Caki2 (cell line): ENCODE results near the gene IQSEC1. TPM values are rescaled to one million over a fixed set of nuclear protein-coding genes. Genes with fewer than 3 reads are reported as not detected.

ENCODE experiments used
- DNase-seq: peaks from one replicate; pipeline ENCODE4 v3.0.0-alpha.2; 2015; ENCODE audit warnings: low read depth
- in situ Hi-C: cut with HindIII; loops from 2 replicates; pipeline ENCODE4 v1.10.0; 2016; ENCODE audit warnings: low sequenced_read_pairs, low pct_unique_long_range_greater_than_20kb, mixed read lengths
- total RNA-seq: library from RNA; depleted of rRNA; stranded (reverse); fragments of >200 nt; shearing (Covaris generic); gene quantifications from 2 replicates; pipeline ENCODE4 v1.2.3, GENCODE V29; 2014; ENCODE audit warnings: low replicate concordance

The IQSEC1 gene
- total RNA-seq, 1 experiment from 2014 or later: 3.2 TPM

GRCh38 chr3:13015286-13016082 is 57.7 kb downstream of the IQSEC1 start:
- DNase-seq: no peak
- in situ Hi-C loops: no loop called here

DNA sequence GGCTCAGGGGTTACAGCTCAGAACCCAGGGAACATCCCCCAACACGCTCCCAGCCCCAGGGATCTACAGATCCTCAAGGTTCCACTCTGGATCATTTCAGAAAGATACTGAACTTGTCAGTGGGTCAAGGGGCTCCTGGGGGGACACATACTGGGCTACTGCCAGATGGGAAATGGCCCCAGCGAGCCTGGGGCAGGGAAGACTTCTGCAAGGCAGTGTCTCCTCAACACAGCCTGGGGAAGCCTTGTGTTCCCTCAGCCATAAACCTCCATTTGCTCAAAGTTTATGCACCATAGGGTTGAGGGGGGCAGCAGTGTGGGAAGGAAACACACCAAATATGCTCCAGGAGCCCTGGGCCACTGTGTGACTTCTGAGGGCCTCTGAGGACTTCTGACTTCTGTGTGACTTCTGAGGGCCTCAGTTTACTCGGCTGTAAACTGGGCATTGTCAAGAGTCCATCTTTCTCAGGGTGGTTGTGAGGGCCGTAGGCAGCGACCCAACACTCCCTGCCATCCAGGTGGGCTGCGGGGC is 58.4 kb downstream of the IQSEC1 start:
- in situ Hi-C loops: no loop called here
- DNase-seq: no peak

DNA sequence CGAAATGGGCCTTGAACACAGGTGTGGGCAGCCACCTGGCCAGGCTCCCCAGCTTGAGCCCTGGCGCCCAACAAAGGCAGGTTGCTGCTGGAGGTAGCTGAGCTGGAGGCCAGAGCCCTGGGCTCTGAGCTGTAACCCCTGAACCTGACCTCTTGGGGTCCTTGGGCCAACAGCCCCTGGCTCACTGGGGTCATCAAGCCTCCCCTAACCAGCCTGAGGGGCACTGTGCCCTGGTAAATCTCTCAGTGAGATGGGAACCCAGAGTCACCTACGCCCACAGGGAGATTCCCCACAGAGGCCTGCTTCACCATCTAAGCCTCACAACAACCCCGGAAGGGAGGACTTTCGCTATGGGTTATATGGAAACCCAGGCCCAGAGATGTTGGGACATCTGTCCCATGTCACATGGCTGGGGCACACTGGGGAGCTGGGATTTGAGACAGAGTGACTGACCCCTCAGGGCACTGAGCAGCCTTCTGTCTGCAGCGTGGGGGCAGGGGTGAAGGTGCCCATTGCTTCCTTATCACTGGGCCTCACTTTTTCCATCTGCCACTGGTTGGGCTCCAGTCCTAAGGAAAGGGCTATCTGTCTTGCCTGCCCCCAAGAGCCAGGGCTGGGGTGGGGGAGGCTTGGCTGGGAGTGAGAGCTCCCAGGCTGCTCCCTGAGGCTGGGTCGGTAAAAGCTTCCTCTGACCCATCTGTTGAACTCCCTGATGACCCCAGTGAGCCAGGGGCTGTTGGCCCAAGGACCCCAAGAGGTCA is 59.1 kb downstream of the IQSEC1 start:
- in situ Hi-C loops: no loop called here
- no peak for DNase-seq

DNA sequence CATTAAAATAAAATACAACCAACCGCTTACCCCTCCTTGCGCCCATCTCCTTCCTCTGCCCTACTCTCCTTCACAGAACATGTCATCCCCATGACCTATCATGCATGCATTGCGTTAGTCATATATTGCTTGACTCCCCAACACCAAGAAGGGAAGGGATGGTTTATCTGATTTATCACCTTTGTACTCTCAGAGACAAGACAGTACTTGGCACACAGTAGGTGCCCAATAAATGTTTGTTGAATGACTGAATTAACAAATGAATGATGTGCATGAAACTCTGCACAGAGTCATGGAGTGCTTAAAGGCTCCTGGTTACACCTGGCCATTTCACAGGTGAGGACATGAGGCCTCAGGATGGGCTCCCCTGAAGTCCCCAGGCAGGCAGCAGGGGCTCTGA is 59.7 kb downstream of the IQSEC1 start:
- DNase-seq: no peak
- in situ Hi-C loops: no loop called here

GRCh38 chr3:13013151-13013561 is 60.1 kb downstream of the IQSEC1 start:
- in situ Hi-C loops: no loop called here
- no peak for DNase-seq

GRCh38 chr3:13012221-13012691 is 61.0 kb downstream of the IQSEC1 start:
- in situ Hi-C loops: no loop called here
- DNase-seq: no peak

- in situ Hi-C loops: no loop called here
- DNase-seq: no peak
Measured at GRCh38 chr3:13011573-13012220, 61.5 kb downstream of the IQSEC1 start.

DNA sequence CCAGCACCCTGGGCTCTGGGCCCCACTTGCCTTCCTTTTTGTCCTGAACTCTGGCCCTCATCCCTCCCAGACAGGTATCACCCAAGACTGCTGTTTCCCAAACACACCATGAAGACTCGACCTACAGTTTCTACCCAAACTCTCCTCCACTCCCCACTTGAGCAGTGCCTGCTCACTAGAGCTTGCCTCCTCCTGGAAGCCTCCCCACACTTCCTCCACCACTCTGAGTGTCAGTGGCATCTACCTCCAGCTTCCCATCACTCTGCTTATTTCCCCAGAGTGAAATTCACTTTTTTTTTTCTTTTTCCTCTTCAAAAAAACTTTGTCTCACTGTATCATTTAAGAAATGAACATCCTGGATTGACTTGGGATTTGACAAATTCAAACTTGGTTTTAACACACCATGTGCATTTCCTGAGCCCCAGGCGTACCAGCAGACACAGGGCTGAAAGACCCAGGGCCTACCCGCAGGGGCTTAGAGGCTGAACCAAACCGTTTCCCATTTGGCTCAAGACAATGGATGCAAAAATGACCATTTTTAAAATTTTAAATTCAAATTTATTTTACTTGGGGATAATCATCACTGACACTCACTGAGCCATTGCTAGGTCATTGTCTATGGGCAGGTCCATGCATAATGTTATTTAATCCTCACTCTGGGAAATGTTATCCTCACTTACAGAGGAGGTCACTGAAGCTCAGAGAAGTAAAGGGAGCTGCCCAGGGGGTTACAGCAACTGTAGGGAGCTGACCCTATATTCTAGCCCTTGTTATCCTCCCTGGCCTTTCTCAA is 62.3 kb downstream of the IQSEC1 start:
- no peak for DNase-seq
- in situ Hi-C loops: no loop called here

GRCh38 chr3:13009946-13010315 is 63.3 kb downstream of the IQSEC1 start:
- in situ Hi-C loops: no loop called here
- DNase-seq: no peak

DNA sequence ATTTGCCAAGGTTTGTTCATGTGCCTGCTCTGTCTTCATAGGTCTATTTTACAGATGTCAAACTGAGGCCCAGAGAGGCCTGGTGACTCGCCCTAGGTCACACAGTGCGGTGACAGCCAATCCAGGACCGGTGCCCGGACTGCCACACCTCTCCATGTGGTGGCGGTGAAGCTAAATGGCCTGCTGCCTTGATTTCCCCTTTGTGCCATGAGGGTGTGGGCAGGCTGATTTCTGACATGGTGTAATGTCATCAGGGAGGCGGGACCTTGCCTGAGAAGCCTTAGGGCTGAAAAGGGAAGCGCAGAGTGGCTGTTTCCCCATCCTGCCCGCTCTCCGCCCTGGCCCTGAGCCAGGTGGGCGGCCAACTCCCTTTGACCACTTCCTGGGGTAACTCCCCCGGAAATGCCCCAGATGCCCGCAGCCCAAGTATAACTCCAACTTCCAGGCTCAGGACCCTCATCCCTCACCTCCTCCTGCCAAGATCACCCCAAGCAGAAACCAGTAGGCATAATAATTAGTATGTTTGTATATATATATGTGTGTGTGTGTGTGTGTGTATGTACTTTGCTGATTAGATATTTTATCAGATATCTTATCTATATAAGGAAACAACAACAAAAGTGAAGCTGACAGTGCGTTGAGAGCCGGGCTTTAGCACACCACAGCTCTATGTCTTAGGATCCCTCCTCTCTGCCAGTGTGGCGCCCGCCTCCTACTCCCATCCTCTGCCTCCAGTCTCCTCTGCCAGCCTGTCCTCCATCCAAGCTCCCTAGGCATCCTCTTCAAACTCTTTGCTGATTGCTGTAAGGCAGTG is 63.9 kb downstream of the IQSEC1 start:
- DNase-seq: no peak
- in situ Hi-C loops: no loop called here

DNA sequence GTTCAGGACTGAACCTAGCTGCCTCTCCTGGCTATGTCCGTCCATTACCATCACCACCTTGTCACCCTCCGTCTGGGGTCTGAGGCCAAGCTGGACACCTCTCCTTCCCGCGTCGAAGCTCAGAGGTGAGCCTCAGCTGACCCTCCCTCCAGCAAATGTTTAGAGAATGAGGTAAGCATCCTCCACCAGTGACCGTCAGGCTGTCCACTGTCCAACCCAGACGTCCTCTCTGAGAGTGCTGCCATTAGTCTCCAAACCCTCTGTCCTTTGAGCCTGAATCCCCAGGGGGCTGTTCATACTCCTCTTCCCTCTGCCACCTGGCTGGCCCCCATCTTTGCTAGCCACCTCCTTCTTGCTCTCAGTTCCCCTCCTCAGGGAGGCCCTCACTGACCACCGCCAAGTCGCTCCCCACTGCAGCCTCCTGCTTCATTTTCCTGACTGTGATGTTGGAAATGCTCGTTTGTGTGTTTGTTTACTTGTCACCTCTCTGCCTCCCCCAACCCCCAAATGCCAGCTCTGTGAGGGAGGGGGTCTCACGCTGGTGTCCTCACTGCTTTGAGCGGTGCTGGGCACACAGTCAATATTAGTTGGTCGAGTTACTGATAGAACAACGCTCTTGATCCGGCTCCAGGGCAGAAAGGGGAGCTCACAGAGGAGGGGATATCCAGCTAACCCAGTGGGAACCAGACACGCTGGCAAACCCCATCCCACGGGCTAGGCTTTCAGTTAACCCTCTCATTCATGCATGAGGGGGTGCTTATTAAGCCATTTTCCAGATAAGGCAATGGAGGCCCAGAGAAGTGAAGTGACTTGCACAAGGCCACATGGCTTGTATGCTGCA is 64.9 kb downstream of the IQSEC1 start:
- no peak for DNase-seq
- in situ Hi-C loops: no loop called here

- DNase-seq: no peak
- in situ Hi-C loops: no loop called here
Measured at GRCh38 chr3:13007251-13007941, 65.8 kb downstream of the IQSEC1 start.

- in situ Hi-C loops: no loop called here
- no peak for DNase-seq
Measured at GRCh38 chr3:13006216-13006990, 66.8 kb downstream of the IQSEC1 start.

- in situ Hi-C loops: no loop called here
- no peak for DNase-seq
Measured at GRCh38 chr3:13005301-13005700, 67.9 kb downstream of the IQSEC1 start.

DNA sequence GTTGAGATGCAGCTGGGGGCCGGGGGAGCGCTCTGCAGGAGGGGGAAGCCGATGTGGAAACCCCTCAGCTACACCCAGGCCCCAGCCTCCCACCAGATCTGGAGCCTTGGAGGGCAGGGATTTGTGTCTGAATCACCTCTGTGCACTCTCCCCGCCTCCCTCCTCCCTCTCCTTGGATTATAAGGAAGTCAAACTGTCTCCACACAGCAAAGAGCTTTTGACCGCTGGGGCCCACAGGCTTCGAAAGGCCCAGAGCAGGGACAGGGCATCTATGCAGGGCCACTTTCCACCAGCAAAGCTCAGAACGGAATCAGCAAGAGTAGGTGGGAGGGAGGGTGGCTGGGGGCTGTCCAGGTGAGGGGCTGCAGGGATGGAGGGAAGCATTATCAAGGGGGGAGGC is 68.9 kb downstream of the IQSEC1 start:
- no peak for DNase-seq
- in situ Hi-C loops: no loop called here
